ACHN (cell line): ENCODE data around the gene LCE3E.
"Not testable (repeated sequence)": the region's sequence is repeated elsewhere in the genome, so short reads cannot be mapped to it uniquely, and the experiment has no call there.

ENCODE experiments used
- DNase-seq: peaks from one replicate; pipeline ENCODE4 v3.0.0-alpha.2; 2015
- in situ Hi-C: cut with HindIII; loops from 2 replicates; pipeline ENCODE4 v1.10.0; 2017; ENCODE audit warnings: low sequenced_read_pairs, low pct_ligation_motif_present, low pct_unique_long_range_greater_than_20kb

LCE3E gene, protein sequence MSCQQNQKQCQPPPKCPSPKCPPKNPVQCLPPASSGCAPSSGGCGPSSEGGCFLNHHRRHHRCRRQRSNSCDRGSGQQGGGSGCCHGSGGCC

DNA sequence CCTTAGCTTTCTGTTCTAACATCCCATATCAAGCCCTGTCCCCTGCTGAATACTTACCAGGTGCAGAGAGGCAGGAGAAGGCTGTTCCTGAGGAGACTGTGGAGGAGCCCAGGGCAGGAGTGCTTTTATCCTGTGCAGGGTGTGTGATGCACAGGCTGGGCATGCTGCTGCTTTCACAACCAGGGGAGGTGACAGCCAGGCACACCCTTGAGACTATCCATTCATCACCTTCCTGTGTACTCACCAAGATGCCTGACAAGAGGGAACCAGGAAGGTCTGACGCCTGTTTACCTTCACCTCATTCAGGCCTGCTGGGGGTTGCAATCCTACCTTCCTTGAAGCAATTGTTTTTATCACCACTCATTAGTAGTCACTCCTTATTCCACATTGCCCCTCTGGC lies at the start of gene LCE3E:
Gene LCE3E, minus strand, starts transcription at position 100 of the 400 bp plus-strand sequence. CDS start 572 bp downstream, outside the sequence.
- in situ Hi-C loops: no loop called here
- no peak for DNase-seq

DNA sequence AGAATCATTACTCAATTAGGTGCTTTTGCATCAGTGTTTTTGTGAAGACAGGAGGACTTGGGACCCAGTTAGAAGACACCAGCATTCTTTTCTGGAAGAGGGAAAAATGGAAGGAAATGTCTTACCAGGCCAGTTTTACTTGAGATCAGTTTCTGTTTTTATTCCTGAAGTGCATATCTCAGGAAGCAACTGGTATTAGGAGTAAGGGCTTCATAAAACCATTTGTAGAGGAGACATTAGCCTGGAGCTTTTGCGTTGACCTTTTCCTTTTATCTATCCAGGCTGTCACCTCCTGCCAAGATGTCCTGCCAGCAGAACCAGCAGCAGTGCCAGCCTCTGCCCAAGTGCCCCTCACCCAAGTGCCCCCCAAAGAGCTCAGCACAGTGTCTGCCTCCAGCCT lies 46.9 kb upstream of the LCE3E start, which contains the start of gene LCE3B:
Gene LCE3B, plus strand, starts transcription at position 301 of the 400 bp plus-strand sequence. Its CDS starts 0 bp downstream, at position 301.
- in situ Hi-C loops: no loop called here
- no peak for DNase-seq

DNA sequence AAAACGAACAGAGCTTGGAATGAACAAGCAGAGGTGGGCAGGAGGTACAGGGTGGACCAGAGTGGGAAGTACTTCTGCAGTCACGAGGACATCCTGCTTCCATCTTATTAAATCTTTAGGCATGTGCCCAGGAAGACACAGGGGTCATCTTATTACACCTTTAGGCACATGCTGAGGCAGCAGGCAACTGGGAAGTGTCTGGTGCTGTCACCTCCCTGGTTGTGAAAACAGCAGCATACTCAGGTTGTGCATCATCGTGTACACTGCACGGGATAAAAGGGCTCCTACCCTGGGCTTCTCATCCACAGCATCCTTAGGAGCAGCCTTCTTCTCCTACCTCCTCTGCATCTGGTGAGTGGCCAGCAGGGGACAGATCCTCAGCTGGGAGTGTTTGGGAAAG lies 33.4 kb upstream of the LCE3E start, which contains the start of gene LCE3C:
Gene LCE3C, plus strand, starts transcription at position 301 of the 400 bp plus-strand sequence. CDS start 498 bp downstream, outside the sequence.
- no peak for DNase-seq
- in situ Hi-C loops: no loop called here

DNA sequence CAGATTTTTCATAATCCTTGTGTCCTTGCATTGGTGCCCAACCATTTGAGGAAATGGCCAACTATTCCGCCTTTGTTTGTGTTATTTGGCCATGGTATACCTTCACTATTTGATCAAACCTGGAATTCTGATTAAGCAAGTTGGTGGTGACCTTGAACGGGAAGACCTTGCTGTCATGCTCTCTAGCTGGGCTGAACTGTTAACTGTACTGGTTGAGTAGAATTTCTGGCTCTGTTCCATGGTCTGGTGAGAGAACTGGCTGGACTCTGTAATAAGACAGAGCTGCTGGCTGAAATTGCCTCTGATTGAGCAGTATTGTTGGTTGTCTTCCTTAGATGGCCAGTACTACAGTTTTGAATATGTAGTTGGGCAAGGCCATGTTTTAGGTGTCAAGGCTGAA lies 30.4 kb upstream of the LCE3E start:
- in situ Hi-C loops: no loop called here
- DNase-seq: no peak

DNA sequence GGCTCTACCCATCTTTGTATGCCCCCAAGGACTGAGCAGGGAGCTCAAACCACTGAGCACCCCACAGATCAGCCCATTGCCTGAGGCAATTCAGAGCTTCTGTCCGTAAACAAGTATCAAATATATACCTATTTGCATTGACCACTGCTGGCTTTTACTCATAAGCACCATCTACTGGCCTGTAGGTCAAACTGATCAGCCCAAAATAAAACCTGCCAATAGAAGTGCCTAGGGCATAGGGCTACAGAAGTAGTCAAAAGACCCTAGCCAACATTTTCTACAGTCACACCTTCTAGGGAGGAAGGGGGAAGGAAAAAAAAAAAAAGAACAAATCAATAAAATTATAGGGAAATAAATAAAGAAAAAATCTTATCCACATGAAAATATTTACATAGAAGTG lies 19.0 kb upstream of the LCE3E start:
- in situ Hi-C loops: no loop called here
- no peak for DNase-seq

DNA sequence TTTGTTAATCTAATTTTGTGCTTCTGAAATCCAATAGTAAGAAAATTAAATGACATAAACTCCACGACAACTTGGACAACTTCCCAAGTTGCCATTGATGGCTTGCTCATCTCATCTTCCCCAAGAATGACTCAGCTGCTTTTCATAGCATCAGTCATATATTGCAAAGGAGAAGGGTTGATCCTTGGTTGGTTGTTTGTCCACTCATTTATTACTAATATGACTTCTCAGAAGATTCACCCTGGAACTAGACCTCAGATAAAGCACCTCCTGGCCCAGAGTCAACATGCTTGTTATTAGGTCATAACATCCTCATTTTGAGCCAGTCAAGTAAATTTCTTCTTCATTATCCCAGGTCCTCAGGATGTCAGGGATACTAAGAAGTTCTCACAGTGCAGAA lies 16.1 kb upstream of the LCE3E start:
- DNase-seq: no peak
- in situ Hi-C loops: no loop called here

DNA sequence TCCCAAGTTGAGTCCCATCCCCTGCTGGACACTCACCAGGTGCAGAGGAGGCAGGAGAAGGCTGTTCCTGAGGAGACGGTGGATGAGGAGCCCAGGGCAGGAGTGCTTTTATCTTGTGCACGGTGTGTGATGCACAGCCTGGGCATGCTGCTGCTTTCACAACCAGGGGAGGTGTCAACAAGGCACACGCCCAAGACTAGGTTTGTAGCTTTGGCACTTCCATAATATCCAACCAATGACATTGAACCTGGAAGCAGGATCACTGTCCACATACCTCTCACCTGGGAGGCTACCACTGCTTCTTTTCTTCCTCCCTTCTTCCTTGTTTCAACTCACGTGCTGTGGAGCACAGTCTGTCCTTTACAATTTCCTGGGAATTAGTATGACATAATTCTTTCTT lies 13.9 kb upstream of the LCE3E start, which contains the start of gene LCE3D:
Gene LCE3D, minus strand, starts transcription at position 84 of the 400 bp plus-strand sequence. CDS start 580 bp downstream, outside the sequence.
- in situ Hi-C loops: no loop called here

DNA sequence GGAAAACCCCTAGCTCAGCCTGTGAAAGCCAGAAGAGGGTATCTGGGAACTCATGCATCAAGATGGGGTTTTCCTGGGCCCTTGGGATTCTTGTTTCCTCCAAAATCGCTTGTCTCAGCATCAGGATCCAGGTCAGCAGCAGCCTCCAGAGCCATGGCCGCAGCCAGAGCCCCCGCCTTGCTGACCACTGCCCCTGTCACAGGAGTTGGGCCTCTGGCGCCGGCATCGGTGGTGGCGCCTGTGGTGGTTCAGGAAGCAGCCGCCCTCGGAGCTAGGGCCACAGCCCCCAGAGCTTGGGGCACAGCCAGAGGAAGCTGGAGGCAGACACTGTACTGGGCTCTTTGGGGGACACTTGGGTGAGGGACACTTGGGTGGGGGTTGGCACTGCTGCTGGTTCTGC lies 12.9 kb upstream of the LCE3E start:
- DNase-seq, in situ Hi-C loops: not testable (repeated sequence)

More for the DNA sequence above, 13.9 kb upstream of the LCE3E start, which contains the start of gene LCE3D:
- no peak for DNase-seq

DNA sequence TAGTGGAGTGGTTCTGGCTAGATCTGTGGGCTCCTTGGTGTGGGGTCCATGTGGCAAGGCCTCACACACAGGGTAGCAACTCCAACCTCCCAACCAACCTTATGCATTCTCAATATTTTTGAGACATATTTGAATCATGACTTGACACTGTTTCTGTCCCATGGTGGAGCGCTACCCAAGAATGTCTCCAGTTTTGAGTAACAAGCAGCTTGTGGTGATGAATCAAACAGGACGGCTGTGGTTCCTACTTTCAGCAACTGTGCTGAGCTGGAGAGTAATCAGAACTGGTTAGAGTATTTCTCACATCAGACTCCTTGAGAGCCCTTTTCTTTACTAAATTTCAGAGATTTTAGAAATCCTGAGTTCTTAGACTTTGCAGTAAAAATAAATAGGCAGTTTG lies 10.6 kb upstream of the LCE3E start:
- DNase-seq: no peak
- in situ Hi-C loops: no loop called here

DNA sequence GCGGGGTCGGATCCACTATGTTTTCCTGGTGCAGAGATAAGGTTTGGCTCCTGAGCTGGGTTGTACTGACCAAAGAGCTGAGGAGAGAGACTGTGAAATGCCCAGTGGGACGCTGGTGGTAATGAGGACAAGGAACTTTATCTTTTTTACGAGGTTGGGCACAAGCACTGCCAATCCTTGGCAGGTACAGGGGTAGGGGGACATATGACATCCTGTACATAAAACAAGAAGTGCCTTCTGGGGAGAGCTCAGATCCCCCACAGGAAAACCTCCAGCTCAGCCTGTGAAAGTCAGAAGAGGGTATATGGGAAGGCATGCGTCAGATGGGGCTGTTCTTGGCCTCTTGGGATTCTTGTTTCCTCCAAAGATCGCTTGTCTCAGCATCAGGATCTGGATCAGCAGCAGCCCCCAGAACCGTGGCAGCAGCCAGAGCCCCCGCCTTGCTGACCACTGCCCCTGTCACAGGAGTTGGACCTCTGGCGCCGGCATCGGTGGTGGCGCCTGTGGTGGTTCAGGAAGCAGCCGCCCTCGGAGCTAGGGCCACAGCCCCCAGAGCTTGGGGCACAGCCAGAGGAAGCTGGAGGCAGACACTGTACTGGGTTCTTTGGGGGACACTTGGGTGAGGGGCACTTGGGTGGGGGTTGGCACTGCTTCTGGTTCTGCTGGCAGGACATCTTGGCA lies 905 bp downstream of the LCE3E start:
- in situ Hi-C loops: no loop called here
- DNase-seq: no peak

DNA sequence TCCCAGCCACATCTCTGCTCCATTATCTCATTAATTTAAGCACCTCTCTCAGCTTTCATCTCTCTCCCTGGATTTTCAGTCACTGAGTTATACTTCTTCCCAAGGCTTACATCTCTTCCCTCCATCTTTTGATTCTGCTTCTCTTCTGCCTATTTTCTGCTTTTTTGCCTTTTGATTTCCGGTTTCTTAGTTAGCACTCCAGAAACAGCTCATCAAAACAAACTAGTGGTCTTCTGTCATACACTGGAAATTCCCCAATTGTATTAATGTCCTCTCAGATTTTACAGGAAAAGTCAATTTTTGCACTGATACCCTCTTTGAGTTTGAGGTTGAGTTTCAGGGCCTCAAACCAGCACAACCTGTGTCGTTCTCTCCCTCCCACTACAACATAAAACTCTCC lies 1.5 kb downstream of the LCE3E start:
- in situ Hi-C loops: no loop called here
- DNase-seq: no peak

DNA sequence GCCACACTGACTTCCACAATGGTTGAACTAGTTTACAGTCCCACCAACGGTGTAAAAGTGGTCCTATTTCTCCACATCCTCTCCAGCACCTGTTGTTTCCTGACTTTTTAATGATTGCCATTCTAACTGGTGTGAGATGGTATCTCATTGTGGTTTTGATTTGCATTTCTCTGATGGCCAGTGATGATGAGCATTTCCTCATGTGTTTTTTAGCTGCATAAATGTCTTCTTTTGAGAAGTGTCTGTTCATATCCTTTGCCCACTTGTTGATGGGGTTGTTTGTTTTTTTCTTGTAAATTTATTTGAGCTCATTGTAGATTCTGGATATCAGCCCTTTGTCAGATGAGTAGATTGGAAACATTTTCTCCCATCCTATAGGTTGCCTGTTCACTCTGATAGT lies 18.2 kb downstream of the LCE3E start:
- in situ Hi-C loops: not testable (repeated sequence)

DNA sequence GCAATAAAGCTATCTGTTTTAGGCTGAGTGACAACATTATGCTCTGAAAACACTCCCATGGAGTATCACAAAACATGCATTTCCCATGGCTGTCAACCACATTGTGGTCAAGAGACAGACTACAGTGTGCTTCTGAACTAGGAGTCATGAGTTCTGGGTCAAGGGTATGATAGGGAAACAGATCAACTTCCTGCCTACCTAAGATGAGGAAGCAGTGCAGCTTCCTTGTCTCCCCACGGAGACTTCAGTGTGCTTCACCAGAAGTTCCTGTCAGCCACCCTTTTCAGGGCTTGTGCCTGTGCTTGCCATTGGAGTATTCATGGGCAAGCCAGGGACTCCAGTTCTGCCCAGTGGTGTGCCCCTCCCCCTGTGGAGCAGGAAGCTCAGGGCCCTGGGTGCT lies 19.9 kb downstream of the LCE3E start:
- in situ Hi-C loops: no loop called here
- DNase-seq: no peak

More for the DNA sequence above, 18.2 kb downstream of the LCE3E start:
- not testable (repeated sequence) for DNase-seq

DNA sequence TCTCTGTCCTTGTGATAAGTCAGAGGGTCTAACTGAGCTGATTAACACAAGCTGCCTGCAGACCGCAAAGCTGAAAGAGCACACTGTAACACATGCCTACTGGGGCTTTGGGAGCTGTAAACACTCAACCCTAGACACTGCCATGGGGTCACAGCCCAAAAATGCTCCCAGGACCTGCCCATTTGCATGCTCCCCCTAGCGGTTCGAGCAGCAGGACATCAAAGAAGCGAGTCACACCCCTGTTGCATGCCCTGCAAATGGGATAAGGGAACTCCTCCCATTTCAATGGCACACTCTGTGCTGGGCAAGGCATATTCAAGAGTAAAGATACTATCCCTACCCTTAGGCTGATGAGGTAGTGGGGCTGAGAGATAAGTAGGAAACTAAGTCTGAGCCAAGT lies 22.8 kb downstream of the LCE3E start:
- DNase-seq: no peak
- in situ Hi-C loops: no loop called here

DNA sequence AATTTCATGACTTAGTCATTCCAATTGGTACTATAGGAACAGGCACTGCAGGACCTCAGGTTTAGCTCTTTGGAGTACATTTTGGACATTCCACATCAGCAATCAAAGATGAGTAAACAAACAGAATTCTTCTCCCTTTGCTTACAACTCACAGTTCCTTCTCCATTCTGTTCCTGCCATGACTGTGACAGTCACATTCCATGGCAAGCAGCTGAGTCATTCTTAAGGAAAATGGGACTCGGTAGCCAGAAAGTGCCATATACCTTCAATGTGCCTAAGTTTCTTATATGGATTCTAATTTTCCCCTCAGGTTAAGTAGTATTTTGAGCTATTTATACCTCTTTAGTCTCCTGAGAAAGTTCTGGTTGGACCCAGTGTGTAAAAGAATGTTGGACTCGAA lies 26.7 kb downstream of the LCE3E start:
- in situ Hi-C loops: no loop called here
- DNase-seq: no peak

DNA sequence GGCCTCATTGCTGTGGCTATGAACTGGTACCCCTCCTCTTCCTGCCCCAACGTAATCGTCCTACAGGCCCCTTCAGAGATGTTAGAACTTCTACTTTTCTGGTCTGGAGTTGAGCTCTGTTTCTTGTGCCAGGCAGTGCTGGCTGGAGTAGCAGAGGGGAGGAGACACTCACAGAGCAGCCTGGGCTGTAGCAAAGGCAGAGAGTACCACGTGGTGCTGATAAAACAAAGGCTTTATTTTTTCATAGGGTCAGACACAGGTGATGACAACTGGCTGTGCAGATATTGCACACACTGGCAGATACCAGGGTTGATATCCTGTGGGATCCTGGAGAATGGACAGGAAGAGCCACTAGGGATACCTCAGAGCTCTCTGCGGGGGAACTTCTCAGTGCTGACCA lies 29.1 kb downstream of the LCE3E start:
- in situ Hi-C loops: no loop called here
- DNase-seq: no peak

DNA sequence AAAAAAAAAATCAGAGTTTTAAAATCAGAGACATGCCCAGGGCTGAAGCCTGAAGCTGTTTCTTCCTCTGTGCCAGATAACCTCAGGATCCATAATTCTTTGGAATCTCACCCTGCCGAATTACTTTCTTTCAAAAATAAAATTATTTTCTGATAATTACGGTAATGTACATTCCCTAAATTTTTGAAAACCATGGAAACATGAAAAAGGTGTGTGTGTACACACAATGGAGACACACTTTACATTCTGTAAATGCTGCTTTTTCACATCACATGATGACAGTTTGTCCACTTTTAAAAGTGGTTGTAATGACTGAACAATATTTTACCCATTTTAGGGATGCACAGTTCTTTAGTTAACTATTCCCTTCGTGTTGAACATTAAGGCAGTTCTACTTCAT lies 30.8 kb downstream of the LCE3E start:
- DNase-seq: no peak
- in situ Hi-C loops: no loop called here

DNA sequence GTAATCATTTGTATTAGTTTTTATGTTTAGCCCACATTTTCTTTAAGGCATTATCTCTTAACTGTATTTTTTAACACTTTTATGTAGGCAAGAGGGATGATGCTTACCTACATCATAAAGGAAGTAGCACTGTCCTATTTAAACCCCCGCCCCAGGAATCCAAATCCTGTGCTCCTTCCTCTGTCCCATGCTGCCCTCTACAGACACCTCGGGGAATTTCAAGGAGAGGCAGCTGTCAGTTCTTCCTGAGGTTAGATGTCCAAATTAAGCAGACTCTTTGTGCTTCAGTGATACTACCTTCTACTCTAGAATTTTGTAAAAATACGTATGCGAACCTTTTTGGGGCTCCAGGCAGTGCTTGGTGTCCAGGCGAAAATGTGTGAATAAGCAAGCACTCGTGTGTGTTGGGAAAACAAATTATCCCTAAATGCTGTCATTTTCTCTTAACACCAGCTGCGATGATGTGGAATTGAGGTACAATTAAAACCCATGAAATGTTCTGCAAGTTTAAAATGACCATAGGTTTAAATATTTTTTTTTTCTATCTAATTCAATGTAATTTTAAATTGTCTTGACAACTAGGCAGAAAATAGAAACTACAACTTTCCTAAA lies 33.1 kb downstream of the LCE3E start:
- in situ Hi-C loops: no loop called here
- peak; percentile 71 for DNase-seq

DNA sequence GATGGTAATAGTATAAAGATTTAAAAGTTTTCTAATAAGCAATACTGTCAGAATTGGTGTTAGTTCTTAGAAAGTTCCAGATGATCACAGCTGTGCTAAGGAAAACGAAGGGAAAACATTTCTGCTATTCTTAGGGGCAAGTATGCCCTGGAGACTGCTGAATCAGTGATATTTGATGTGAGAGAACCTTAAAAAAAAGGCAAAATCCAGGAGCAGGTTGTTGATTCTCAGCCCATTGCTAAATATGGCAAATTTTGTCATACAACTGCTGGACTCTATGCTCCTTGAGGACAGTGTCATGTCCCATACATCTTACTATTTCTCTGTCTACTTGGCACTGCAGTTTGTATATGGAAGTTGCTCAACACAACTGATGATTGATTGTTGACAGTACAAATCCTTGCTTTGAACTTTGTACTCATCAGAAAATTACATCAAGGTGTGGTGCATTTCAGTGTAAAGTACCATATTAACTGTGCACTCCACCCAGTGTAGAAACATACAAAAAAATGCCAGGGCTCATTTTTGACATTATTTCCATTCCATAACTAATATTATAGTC lies 41.4 kb downstream of the LCE3E start:
- no peak for DNase-seq

More for the DNA sequence above, 41.4 kb downstream of the LCE3E start:
- in situ Hi-C loops: no loop called here
